GM12892 (cell line): ENCODE data around the gene TEKT1.

Experiments used
- POLR2A ChIP-seq: IDR thresholded peaks from 2 replicates; pipeline ENCODE4 v1.6.1; 2011; ENCODE audit warnings: low read depth, low read length, control low read depth
- TAF1 ChIP-seq: IDR thresholded peaks from 2 replicates; pipeline ENCODE4 v1.6.1; 2011; ENCODE audit warnings: low read depth, mild to moderate bottlenecking, control low read depth, low read length, borderline replicate concordance

DNA sequence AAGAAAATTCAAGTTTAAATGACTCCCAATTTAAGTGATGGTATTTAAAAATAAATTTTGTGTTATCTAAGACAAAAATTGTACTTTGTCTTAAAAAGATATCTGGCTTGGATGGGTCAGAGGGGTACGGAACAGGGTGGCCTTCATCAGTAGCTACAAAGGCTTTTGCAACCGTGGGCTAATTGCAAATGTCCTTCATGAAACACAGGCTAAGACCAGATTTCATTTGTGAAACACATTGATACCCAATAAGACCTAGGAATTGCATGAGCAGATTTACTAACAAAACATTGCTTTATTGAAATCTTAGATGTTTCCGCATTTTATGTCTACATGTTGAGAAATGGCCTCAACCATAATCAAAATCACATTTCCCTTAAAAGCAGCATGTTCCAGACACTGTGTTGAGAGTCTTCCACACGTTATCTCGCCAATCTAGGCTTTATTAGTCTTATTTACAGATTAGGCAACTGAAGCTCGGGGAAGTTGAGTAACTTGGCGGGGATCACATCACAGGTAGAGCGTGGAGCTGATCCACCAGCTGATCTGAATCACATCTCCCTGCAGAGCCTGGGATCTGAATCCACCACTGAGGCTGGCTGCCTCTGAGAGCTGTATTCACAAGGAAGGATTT, 33.7 kb downstream of the TEKT1 start:
- no peak for TF ChIP-seq POLR2A
- no peak for TF ChIP-seq TAF1
